H1 (cell line): Measurements from ENCODE around the gene PCDHGB6. TPM values are rescaled to one million over a fixed set of nuclear protein-coding genes. Genes with fewer than 3 reads are reported as not detected.
"Not testable (repeated sequence)": the region's sequence is repeated elsewhere in the genome, so short reads cannot be mapped to it uniquely, and the experiment has no call there.

Source experiments
- CTCF ChIA-PET: fragments of 300-600 bp; sonication (Branson Sonifier 250); formaldehyde crosslinking; loops from one replicate; lab custom pipeline; 2021; ENCODE audit not compliant: partially characterized antibody; lab: Charles Lee
- POLR2A ChIA-PET: fragments of 300-600 bp; sonication (Branson Sonifier 250); formaldehyde crosslinking; loops from one replicate; lab custom pipeline; 2021; ENCODE audit warnings: inconsistent platforms; ENCODE audit not compliant: partially characterized antibody; lab: Charles Lee
- DNase-seq, 2 experiments: peaks; one replicate each; pipeline versions ENCODE4 v3.0.0 to v3.0.0-alpha.2; 2010 to 2022; ENCODE audit warnings: low spot score in 2 of 2, low read depth in 1 of 2, mixed read lengths in 1 of 2
- FAIRE-seq: peaks from 2 replicates; lab custom pipeline; 2011; peaks lifted over from hg19 to GRCh38; lab: Jason Lieb, UNC
- H2AFZ ChIP-seq: 2 replicates; pipeline ENCODE4 v1.8.1; 2012; ENCODE audit warnings: low read length, inconsistent platforms
- H2AK5ac ChIP-seq: 2 replicates; pipeline ENCODE4 v1.6.1; 2013; ENCODE audit warnings: low read depth, low read length
- H2BK120ac ChIP-seq: replicated peaks from 2 replicates; pipeline ENCODE3; 2013; ENCODE audit warnings: low read depth, low read length, inconsistent platforms
- H2BK12ac ChIP-seq: 2 replicates; pipeline ENCODE4 v1.6.1; 2013; ENCODE audit warnings: low read depth, low read length
- H2BK15ac ChIP-seq: 2 replicates; pipeline ENCODE4 v1.6.1; 2013; ENCODE audit warnings: low read length
- H2BK20ac ChIP-seq: 2 replicates; pipeline ENCODE4 v1.6.1; 2013; ENCODE audit warnings: low read length
- H2BK5ac ChIP-seq: 2 replicates; pipeline ENCODE4 v1.6.1; 2013; ENCODE audit warnings: low read depth, low read length
- H3K14ac ChIP-seq: 2 replicates; pipeline ENCODE4 v1.6.1; 2013; ENCODE audit warnings: inconsistent platforms; ENCODE audit not compliant: insufficient read length
- H3K18ac ChIP-seq: 2 replicates; pipeline ENCODE4 v1.6.1; 2013; ENCODE audit warnings: low read length; ENCODE audit errors: extremely low read depth
- H3K23ac ChIP-seq: 2 replicates; pipeline ENCODE4 v1.6.1; 2013; ENCODE audit warnings: inconsistent platforms; ENCODE audit not compliant: insufficient read length
- H3K23me2 ChIP-seq: 2 replicates; pipeline ENCODE4 v1.6.1; 2013; ENCODE audit warnings: low read depth, low read length
- H3K27ac ChIP-seq: 2 replicates; pipeline ENCODE4 v1.6.1; 2011; ENCODE audit warnings: low read depth, low read length, inconsistent platforms
- H3K27me3 ChIP-seq, 4 experiments: replicated peaks in 1 of 4; 1 replicate in 1 of 4; 2 replicates in 3 of 4; pipeline versions ENCODE4 v1.6.1 to v1.8.1; 2011 to 2013; ENCODE audit warnings: low read length in 3 of 4, mild to moderate bottlenecking in 3 of 4, inconsistent platforms in 2 of 4, mixed read lengths in 2 of 4, moderate library complexity in 1 of 4; ENCODE audit not compliant: control insufficient read depth in 3 of 4, insufficient read depth in 3 of 4; ENCODE audit errors: extremely low read depth in 1 of 4
- H3K36me3 ChIP-seq, 4 experiments: 2 replicates each; pipeline versions ENCODE4 v1.6.1 to v1.8.1; 2011 to 2013; ENCODE audit warnings: mild to moderate bottlenecking in 4 of 4, low read length in 3 of 4, moderate library complexity in 2 of 4, control low read depth in 1 of 4, inconsistent platforms in 1 of 4; ENCODE audit not compliant: insufficient read depth in 4 of 4, control insufficient read depth in 2 of 4
- H3K4ac ChIP-seq: replicated peaks from 2 replicates; pipeline ENCODE3; 2013; ENCODE audit warnings: low read length, low read depth, mixed read lengths, inconsistent platforms; ENCODE audit not compliant: insufficient read length
- H3K4me1 ChIP-seq, 4 experiments: replicated peaks in 1 of 4; 1 replicate in 1 of 4; 2 replicates in 3 of 4; pipeline versions ENCODE4 v1.6.1 to v1.8.1; 2011 to 2013; ENCODE audit warnings: low read length in 3 of 4, inconsistent platforms in 2 of 4, mixed read lengths in 1 of 4; ENCODE audit not compliant: insufficient read depth in 4 of 4, control insufficient read depth in 3 of 4
- H3K4me2 ChIP-seq, 2 experiments: 2 replicates each; pipeline versions ENCODE4 v1.6.1 to v1.8.1; 2011 to 2013; ENCODE audit warnings: low read depth in 2 of 2, low read length in 2 of 2, control low read depth in 1 of 2, inconsistent platforms in 1 of 2, mild to moderate bottlenecking in 1 of 2; ENCODE audit not compliant: insufficient read depth in 1 of 2
- H3K4me3 ChIP-seq, 4 experiments: fragments of 200-600, 300-600 bp in 1 of 4; sonication (generic), shearing (Covaris generic), sonication (Bioruptor Twin) in 1 of 4; 2 replicates each; pipeline versions ENCODE4 v1.5.1 to v1.8.1; 2011 to 2016; ENCODE audit warnings: low read length in 4 of 4, low read depth in 3 of 4, control low read depth in 2 of 4, inconsistent platforms in 2 of 4, mild to moderate bottlenecking in 2 of 4, mixed read lengths in 1 of 4, moderate library complexity in 1 of 4; ENCODE audit not compliant: insufficient read depth in 2 of 4; ENCODE audit errors: extremely low read depth in 1 of 4
- H3K56ac ChIP-seq: replicated peaks from 2 replicates; pipeline ENCODE3; 2013; ENCODE audit warnings: low read depth, mild to moderate bottlenecking, mixed read lengths, low read length, inconsistent platforms; ENCODE audit not compliant: insufficient read length
- H3K79me1 ChIP-seq: 2 replicates; pipeline ENCODE4 v1.6.1; 2013; ENCODE audit warnings: low read depth, low read length, control low read depth
- H3K79me2 ChIP-seq, 2 experiments: 2 replicates each; pipeline versions ENCODE4 v1.6.1 to v1.8.1; 2012 to 2013; ENCODE audit warnings: low read length in 2 of 2, mild to moderate bottlenecking in 2 of 2, inconsistent platforms in 1 of 2; ENCODE audit not compliant: insufficient read depth in 2 of 2, control insufficient read depth in 1 of 2
- H3K9ac ChIP-seq, 4 experiments: replicated peaks in 1 of 4; 1 replicate in 1 of 4; 2 replicates in 3 of 4; pipeline versions ENCODE4 v1.6.1 to v1.8.1; 2011 to 2013; ENCODE audit warnings: low read depth in 3 of 4, low read length in 3 of 4, control low read depth in 2 of 4, mild to moderate bottlenecking in 2 of 4, moderate library complexity in 2 of 4, inconsistent platforms in 1 of 4; ENCODE audit errors: extremely low read depth in 1 of 4
- H3K9me3 ChIP-seq, 2 experiments: 2 replicates each; pipeline versions ENCODE4 v1.6.1 to v1.8.1; 2012 to 2013; ENCODE audit warnings: mild to moderate bottlenecking in 2 of 2, moderate library complexity in 2 of 2, control low read depth in 1 of 2, inconsistent platforms in 1 of 2, low read depth in 1 of 2, low read length in 1 of 2, mixed read lengths in 1 of 2; ENCODE audit not compliant: insufficient read depth in 2 of 2
- H4K20me1 ChIP-seq, 2 experiments: replicated peaks in 1 of 2; 2 replicates each; pipeline versions ENCODE3 to v1.8.1; 2011 to 2013; ENCODE audit warnings: inconsistent platforms in 2 of 2, low read length in 2 of 2, mild to moderate bottlenecking in 1 of 2; ENCODE audit not compliant: insufficient read depth in 2 of 2, control insufficient read depth in 1 of 2
- H4K5ac ChIP-seq: 2 replicates; pipeline ENCODE4 v1.6.1; 2013; ENCODE audit warnings: low read length, low read depth, mixed read lengths, inconsistent platforms; ENCODE audit not compliant: insufficient read length
- H4K8ac ChIP-seq: 2 replicates; pipeline ENCODE4 v1.8.0; 2013; ENCODE audit warnings: mild to moderate bottlenecking, moderate library complexity, low read length, inconsistent platforms; ENCODE audit not compliant: insufficient read depth; ENCODE audit errors: extremely low read depth
- H4K91ac ChIP-seq: replicated peaks from 2 replicates; pipeline ENCODE3; 2013; ENCODE audit warnings: low read length, mixed read lengths, inconsistent platforms; ENCODE audit not compliant: insufficient read length
- WGBS, 2 experiments: shearing (Covaris generic) in 1 of 2; methylation state at CpG; one replicate each; pipeline versions ENCODE4 v1.1.6 to v1.1.7; 2013 to 2015; ENCODE audit warnings: low lambda C conversion rate in 2 of 2, mixed read lengths in 2 of 2, inconsistent platforms in 1 of 2, low coverage in 1 of 2, missing lambda C conversion rate in 1 of 2; ENCODE audit not compliant: insufficient replicate concordance in 2 of 2, insufficient coverage in 1 of 2, insufficient read length in 1 of 2; ENCODE audit errors: extremely low coverage in 1 of 2, missing lambda C conversion rate in 1 of 2; 5-methylcytosine and 5-hydroxymethylcytosine counted together
- polyA plus RNA-seq, 7 experiments: library from polyadenylated mRNA; depleted of rRNA in 3 of 7; stranded (reverse) in 5 of 7; unstranded in 2 of 7; fragments of >200 nt in 5 of 7; fragments of 200-250 nt in 2 of 7; gene quantifications; 1 replicate in 5 of 7; 2 replicates in 1 of 7; 4 replicates in 1 of 7; pipeline versions ENCODE4 v1.2.1 to v1.2.3, GENCODE V29; 2011 to 2013; ENCODE audit warnings: missing spikeins in 2 of 7, mixed read lengths in 2 of 7
- total RNA-seq: library from RNA; stranded (reverse); fragmentation: NEBNext Ultra II Directional; extraction: Animal tissue kit (Norgen Biotek cat#: 25700); gene quantifications from 2 replicates; pipeline ENCODE4 v1.2.1, GENCODE V29; 2021

The PCDHGB6 gene
- total and polyA plus RNA-seq, 2 of the 8 experiments (the other 6 are each of a cell fraction or from before 2014, with no cell fraction given) = 3.4 to 4.1 TPM

DNA sequence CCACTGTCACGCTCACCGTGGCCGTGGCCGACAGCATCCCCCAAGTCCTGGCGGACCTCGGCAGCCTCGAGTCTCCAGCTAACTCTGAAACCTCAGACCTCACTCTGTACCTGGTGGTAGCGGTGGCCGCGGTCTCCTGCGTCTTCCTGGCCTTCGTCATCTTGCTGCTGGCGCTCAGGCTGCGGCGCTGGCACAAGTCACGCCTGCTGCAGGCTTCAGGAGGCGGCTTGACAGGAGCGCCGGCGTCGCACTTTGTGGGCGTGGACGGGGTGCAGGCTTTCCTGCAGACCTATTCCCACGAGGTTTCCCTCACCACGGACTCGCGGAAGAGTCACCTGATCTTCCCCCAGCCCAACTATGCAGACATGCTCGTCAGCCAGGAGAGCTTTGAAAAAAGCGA, 24.9 kb downstream of the PCDHGB6 start:
- DNase-seq, FAIRE-seq: not testable (repeated sequence)

More for the DNA sequence above, 24.9 kb downstream of the PCDHGB6 start:
- H3K27me3 ChIP-seq, H2BK5ac ChIP-seq, H3K4me2 ChIP-seq, H4K5ac ChIP-seq, POLR2A ChIA-PET, H3K56ac ChIP-seq, H3K27ac ChIP-seq, H3K14ac ChIP-seq, H3K23me2 ChIP-seq, H3K23ac ChIP-seq, H2AFZ ChIP-seq, H2BK12ac ChIP-seq, H3K18ac ChIP-seq, H3K4me3 ChIP-seq, H2BK15ac ChIP-seq, H2BK120ac ChIP-seq, H3K79me2 ChIP-seq, H3K4ac ChIP-seq, H3K4me1 ChIP-seq, H2AK5ac ChIP-seq, H3K79me1 ChIP-seq, H4K8ac ChIP-seq, H3K9ac ChIP-seq, H4K91ac ChIP-seq, H4K20me1 ChIP-seq, H2BK20ac ChIP-seq: not testable (repeated sequence)
- H3K36me3 ChIP-seq = peaks cover 0 to 10% (median 0%) of the 10 kb centered on the region in 4 experiments; a peak in 3 of 8 replicates
- H3K9me3 ChIP-seq = peaks cover 24 to 36% of the 10 kb centered on the region in 2 experiments
- 91% methylated on average over 19 of the region's 29 CpGs; no CpG with 5 or more reads in 1 of the 2 experiments for WGBS, 2 experiments
- CTCF ChIA-PET = interaction anchor here (1.4 to 7.0 kb wide), 3 partner anchors 13 to 131 kb away, joined by 4 to 67 read pairs (median 16); partner anchors contain the start of genes PCDHGA10, PCDHGA11 and PCDHGB7
